ENCODE data around the gene KATNB1.

KATNB1 gene

GRCh38 chr16:57730771-57731730 lies 4.5 kb upstream of the KATNB1 start:
- H3K27ac ChIP-seq = no peak overlapping the region
- no peak for TF ChIP-seq CTCF (conservative IDR thresholded peaks at IDR 0.05)
- TF ChIP-seq ZFX (IDR thresholded peaks at IDR 0.05) = no peak

- TF ChIP-seq ZFX (IDR thresholded peaks at IDR 0.05) = no peak
- no peak for TF ChIP-seq CTCF (conservative IDR thresholded peaks at IDR 0.05)
- no peak overlapping the region for H3K27ac ChIP-seq
Observed at GRCh38 chr16:57732037-57732436, 3.5 kb upstream of the KATNB1 start.

- no peak overlapping the region for H3K27ac ChIP-seq
- TF ChIP-seq CTCF (conservative IDR thresholded peaks at IDR 0.05) (no peak), ZFX (IDR thresholded peaks at IDR 0.05) (no peak)
Observed at GRCh38 chr16:57732714-57733113, 2.9 kb upstream of the KATNB1 start.

- TF ChIP-seq CTCF (conservative IDR thresholded peaks at IDR 0.05) = no peak
- H3K27ac ChIP-seq = peak overlapping the region; percentile 87
Observed at GRCh38 chr16:57734308-57734924, 1.2 kb upstream of the KATNB1 start.

GRCh38 chr16:57734925-57735754 lies 430 bp upstream of the KATNB1 start:
- no peak for TF ChIP-seq CTCF (conservative IDR thresholded peaks at IDR 0.05)
- TF ChIP-seq ZFX (IDR thresholded peaks at IDR 0.05) = peak; percentile 58; the same call in 1 of the 2 replicates
- peak overlapping the region; percentile 87 for H3K27ac ChIP-seq

- peak overlapping the region; percentile 61 for H3K27ac ChIP-seq
- TF ChIP-seq ZFX (IDR thresholded peaks at IDR 0.05) (no peak), CTCF (conservative IDR thresholded peaks at IDR 0.05) (no peak; the same call in 1 of the 2 replicates)
Observed at GRCh38 chr16:57736419-57737351, 1.1 kb downstream of the KATNB1 start.
